DMS79 treated with DMSO at 0.1 percent for 48 hours (cell line): ENCODE data around the gene SFTPA1.
"Not testable (repeated sequence)": the region's sequence is repeated elsewhere in the genome, so short reads cannot be mapped to it uniquely, and the experiment has no call there.

Experiments
- DNase-seq: peaks from one replicate; lab custom pipeline; 2025; lab: John Stamatoyannopoulos, UW

Gene SFTPA1

GRCh38 chr10:79611193-79611976 is 646 bp downstream of the SFTPA1 start:
- DNase-seq = not testable (repeated sequence)

- no peak for DNase-seq
Observed at GRCh38 chr10:79615577-79615976, 4.8 kb downstream of the SFTPA1 start.

GRCh38 chr10:79616164-79616563 is 5.4 kb downstream of the SFTPA1 start:
- DNase-seq = no peak

- not testable (repeated sequence) for DNase-seq
Observed at GRCh38 chr10:79623663-79624062, 12.9 kb downstream of the SFTPA1 start.

- no peak for DNase-seq
Observed at GRCh38 chr10:79627075-79627474, 16.3 kb downstream of the SFTPA1 start.

- DNase-seq = no peak
Observed at GRCh38 chr10:79628083-79628482, 17.3 kb downstream of the SFTPA1 start.

GRCh38 chr10:79628988-79629954 is 18.5 kb downstream of the SFTPA1 start:
- no peak for DNase-seq

- no peak for DNase-seq
Observed at GRCh38 chr10:79629955-79630327, 19.2 kb downstream of the SFTPA1 start.

- not testable (repeated sequence) for DNase-seq
Observed at GRCh38 chr10:79636654-79637199, 26.0 kb downstream of the SFTPA1 start.

GRCh38 chr10:79638318-79638717 is 27.6 kb downstream of the SFTPA1 start:
- DNase-seq = no peak

GRCh38 chr10:79652695-79653094 is 42.0 kb downstream of the SFTPA1 start:
- not testable (repeated sequence) for DNase-seq

- DNase-seq = not testable (repeated sequence)
Observed at GRCh38 chr10:79663287-79663686, 52.5 kb downstream of the SFTPA1 start.

GRCh38 chr10:79664686-79665085 is 53.9 kb downstream of the SFTPA1 start:
- DNase-seq = not testable (repeated sequence)
